Breast epithelium (tissue), 4 donors: Measurements from ENCODE around the gene KRTAP4-7. TPM values are rescaled to one million over a fixed set of nuclear protein-coding genes. Genes with fewer than 3 reads are reported as not detected.
"Not testable (repeated sequence)": the region's sequence is repeated elsewhere in the genome, so short reads cannot be mapped to it uniquely, and the experiment has no call there.

ENCODE experiments used
- DNase-seq, 2 donors: peaks; one replicate each; pipeline ENCODE4 v3.0.0-alpha.2; 2019; ENCODE audit warnings: low spot score in 2 of 2
- H3K27ac ChIP-seq, 2 donors: fragments of 200-600 bp; sonication (generic) in 1 of 2; one replicate each; pipeline ENCODE4 v1.5.1; 2016 to 2019; ENCODE audit warnings: mild to moderate bottlenecking in 1 of 2
- H3K27me3 ChIP-seq, 2 donors: fragments of 200-600 bp; sonication (generic) in 1 of 2; one replicate each; pipeline versions ENCODE4 v1.5.1 to v1.6.0; 2017 to 2019; ENCODE audit warnings: control low read depth in 1 of 2, mild to moderate bottlenecking in 1 of 2
- H3K36me3 ChIP-seq: fragments of 200-600 bp; one replicate; pipeline ENCODE4 v1.5.1; 2019
- H3K4me1 ChIP-seq, 2 donors: fragments of 200-600 bp; sonication (generic); one replicate each; pipeline ENCODE4 v1.5.1; 2016 to 2019; ENCODE audit warnings: control low read depth in 1 of 2
- H3K4me3 ChIP-seq, 3 donors: fragments of 200-600 bp; sonication (generic); 1 replicate in 2 of 3; 2 replicates in 1 of 3; pipeline ENCODE4 v1.5.1; 2016 to 2019; ENCODE audit warnings: mild to moderate bottlenecking in 3 of 3, moderate library complexity in 2 of 3
- H3K9me3 ChIP-seq, 2 donors: fragments of 200-600 bp; sonication (generic) in 1 of 2; one replicate each; pipeline ENCODE4 v1.5.1; 2016 to 2019; ENCODE audit warnings: control low read depth in 1 of 2
- CTCF ChIP-seq, 3 donors: fragments of 450-650 bp; IDR thresholded peaks; one replicate each; pipeline ENCODE4 v1.5.1; 2016 to 2017; ENCODE audit warnings: antibody characterized with exemption in 3 of 3, mild to moderate bottlenecking in 3 of 3, moderate library complexity in 3 of 3
- POLR2A ChIP-seq: fragments of 450-650 bp; IDR thresholded peaks from one replicate; pipeline ENCODE4 v1.6.1; 2016; ENCODE audit warnings: antibody characterized with exemption, mild to moderate bottlenecking, moderate library complexity
- POLR2AphosphoS5 ChIP-seq, 3 donors: sonication (generic); formaldehyde crosslinking; IDR thresholded peaks; one replicate each; pipeline ENCODE4 v1.6.1; 2017; ENCODE audit warnings: antibody characterized with exemption in 3 of 3
- intact Hi-C: fragments of 100-400 bp; cut with DNase I; formaldehyde crosslinking; loops from one replicate; pipeline ENCODE4 v1.15.1; 2023; ENCODE audit warnings: low total_unique reads
- total RNA-seq, 3 donors: library from RNA; depleted of rRNA; stranded (reverse); fragments of >200 nt; gene quantifications; one replicate each; pipeline ENCODE4 v1.1.0, GENCODE V29; 2016

Gene KRTAP4-7
- total RNA-seq, 3 donors from 2014 or later, result not detected

GRCh38 chr17:41063449-41063848 is 20.5 kb upstream of the KRTAP4-7 start:
- Histone ChIP-seq H3K36me3 (no peaks in the 10 kb centered on the region), H3K4me1 (no peaks in the 10 kb centered on the region), H3K27ac (no peak overlapping the region), H3K27me3 (no peaks in the 10 kb centered on the region), H3K9me3 (no peaks in the 10 kb centered on the region), H3K4me3 (no peak overlapping the region)
- intact Hi-C loops, result no loop called here
- TF ChIP-seq POLR2AphosphoS5 (IDR thresholded peaks at IDR 0.05), result no peak
- TF ChIP-seq CTCF (IDR thresholded peaks at IDR 0.05), result no peak
- no peak for TF ChIP-seq POLR2A
- DNase-seq, result no peak

GRCh38 chr17:41064301-41064700 is 19.6 kb upstream of the KRTAP4-7 start:
- Histone ChIP-seq H3K27ac (no peak overlapping the region), H3K4me1 (no peaks in the 10 kb centered on the region), H3K9me3 (no peaks in the 10 kb centered on the region), H3K4me3 (no peak overlapping the region), H3K36me3 (no peaks in the 10 kb centered on the region), H3K27me3 (no peaks in the 10 kb centered on the region)
- no peak for TF ChIP-seq POLR2A
- no peak for TF ChIP-seq CTCF (IDR thresholded peaks at IDR 0.05)
- TF ChIP-seq POLR2AphosphoS5 (IDR thresholded peaks at IDR 0.05), result no peak
- intact Hi-C loops, result no loop called here
- DNase-seq, result no peak

GRCh38 chr17:41065016-41065689 is 18.8 kb upstream of the KRTAP4-7 start:
- H3K36me3 ChIP-seq, H3K4me1 ChIP-seq, H3K4me3 ChIP-seq, intact Hi-C loops, H3K27me3 ChIP-seq, H3K9me3 ChIP-seq, DNase-seq, H3K27ac ChIP-seq: not testable (repeated sequence)

- Histone ChIP-seq H3K4me3 (no peak within 1 kb of the TSS), H3K27me3 (no peaks in the 10 kb centered on the region), H3K9me3 (no peaks in the 10 kb centered on the region), H3K4me1 (no peaks in the 10 kb centered on the region), H3K36me3 (no peaks in the 10 kb centered on the region), H3K27ac (no peak within 1 kb of the TSS)
- intact Hi-C loops, result no loop called here
- no peak for TF ChIP-seq POLR2AphosphoS5 (IDR thresholded peaks at IDR 0.05)
- no peak for TF ChIP-seq POLR2A
- no peak for TF ChIP-seq CTCF (IDR thresholded peaks at IDR 0.05)
- DNase-seq, result no peak
Observed at GRCh38 chr17:41065829-41066624, 17.9 kb upstream of the KRTAP4-7 start, which contains the start of gene KRTAP2-4. Gene KRTAP2-4 (minus strand): TSS chr17:41065879. CDS start chr17:41065845, 34 bp downstream.

GRCh38 chr17:41067281-41067680 is 16.7 kb upstream of the KRTAP4-7 start:
- intact Hi-C loops, result no loop called here
- TF ChIP-seq POLR2A, result no peak
- no peak for TF ChIP-seq POLR2AphosphoS5 (IDR thresholded peaks at IDR 0.05)
- DNase-seq, result no peak

GRCh38 chr17:41069031-41069430 is 14.9 kb upstream of the KRTAP4-7 start:
- H3K4me1 ChIP-seq, result no peaks in the 10 kb centered on the region

More at GRCh38 chr17:41067281-41067680, 16.7 kb upstream of the KRTAP4-7 start:
- Histone ChIP-seq H3K36me3 (no peaks in the 10 kb centered on the region), H3K4me3 (no peak overlapping the region), H3K4me1 (no peaks in the 10 kb centered on the region), H3K27me3 (no peaks in the 10 kb centered on the region), H3K9me3 (no peaks in the 10 kb centered on the region), H3K27ac (no peak overlapping the region)

More at GRCh38 chr17:41069031-41069430, 14.9 kb upstream of the KRTAP4-7 start:
- no peaks in the 10 kb centered on the region for H3K9me3 ChIP-seq
- no peaks in the 10 kb centered on the region for H3K27me3 ChIP-seq
- no peak overlapping the region for H3K27ac ChIP-seq
- intact Hi-C loops, result no loop called here
- DNase-seq, result no peak
- H3K36me3 ChIP-seq, result no peaks in the 10 kb centered on the region
- TF ChIP-seq CTCF (IDR thresholded peaks at IDR 0.05) (no peak), POLR2A (no peak), POLR2AphosphoS5 (IDR thresholded peaks at IDR 0.05) (no peak)
- no peak overlapping the region for H3K4me3 ChIP-seq
